Motor neuron (in vitro differentiated cells): ENCODE results near the gene RAB10. TPM values are rescaled to one million over a fixed set of nuclear protein-coding genes. Genes with fewer than 3 reads are reported as not detected.
"Not testable (repeated sequence)": the region's sequence is repeated elsewhere in the genome, so short reads cannot be mapped to it uniquely, and the experiment has no call there.

Source experiments
- ATAC-seq, 8 experiments: fragments of 200-7000 bp; cut with Tn5 transposase; replicated peaks in 6 of 8; 2 replicates each; pipeline ENCODE4 v1.8.0; 2021; ENCODE audit warnings: mild to moderate bottlenecking in 8 of 8, moderate library complexity in 8 of 8
- H3K27ac ChIP-seq, 2 donors: fragments of 250-450 bp; sonication (Bioruptor Pico); 2 replicates each; pipeline ENCODE4 v1.9.0; 2021; ENCODE audit warnings: antibody characterized with exemption in 2 of 2, mild to moderate bottlenecking in 2 of 2, moderate library complexity in 1 of 2
- H3K4me1 ChIP-seq, 2 donors: fragments of 250-450 bp; sonication (Bioruptor Pico); replicated peaks in 1 of 2; 2 replicates each; pipeline ENCODE4 v1.6.1; 2021; ENCODE audit warnings: antibody characterized with exemption in 2 of 2, mild to moderate bottlenecking in 2 of 2, moderate library complexity in 1 of 2
- H3K4me3 ChIP-seq, 5 donors: fragments of 250-450 bp; sonication (Bioruptor Pico); 2 replicates each; pipeline ENCODE4 v1.9.0; 2021; ENCODE audit warnings: antibody characterized with exemption in 5 of 5, mild to moderate bottlenecking in 5 of 5, moderate library complexity in 4 of 5
- WGBS, 10 experiments: fragments of 450-650 bp; shearing (Covaris generic); methylation state at CpG; one replicate each; pipeline ENCODE4 v1.0.0; 2022; 5-methylcytosine and 5-hydroxymethylcytosine counted together
- in situ Hi-C, 9 experiments: fragments of 400-800 bp; cut with MboI; loops; one replicate each; pipeline ENCODE4 v1.15.0; 2021; ENCODE audit warnings: low sequenced_read_pairs in 9 of 9, low pct_unique_long_range_greater_than_20kb in 2 of 9; ENCODE audit not compliant: unreplicated experiment in 9 of 9
- total RNA-seq, 8 experiments: library from RNA; unstranded; fragments of 300-600 nt; gene quantifications; 2 replicates each; pipeline versions ENCODE4 v1.2.3 to v1.2.4, GENCODE V29; 2022

The RAB10 gene
- total RNA-seq, 8 experiments from 2014 or later, result 78.0 to 135 (median 86.2) TPM

GRCh38 chr2:26002632-26003310 is 31.1 kb upstream of the RAB10 start:
- in situ Hi-C loops, result no loop called here
- H3K4me1 ChIP-seq, result no peaks in the 10 kb centered on the region
- peak in 4 of 8 experiments; percentile 35 to 74 (median 54) for ATAC-seq
- no peak overlapping the region for H3K4me3 ChIP-seq
- no peak overlapping the region for H3K27ac ChIP-seq
- 46 to 95% (median 73%) methylated on average over 2 to 7 of the region's 9 CpGs for WGBS, 10 experiments

DNA sequence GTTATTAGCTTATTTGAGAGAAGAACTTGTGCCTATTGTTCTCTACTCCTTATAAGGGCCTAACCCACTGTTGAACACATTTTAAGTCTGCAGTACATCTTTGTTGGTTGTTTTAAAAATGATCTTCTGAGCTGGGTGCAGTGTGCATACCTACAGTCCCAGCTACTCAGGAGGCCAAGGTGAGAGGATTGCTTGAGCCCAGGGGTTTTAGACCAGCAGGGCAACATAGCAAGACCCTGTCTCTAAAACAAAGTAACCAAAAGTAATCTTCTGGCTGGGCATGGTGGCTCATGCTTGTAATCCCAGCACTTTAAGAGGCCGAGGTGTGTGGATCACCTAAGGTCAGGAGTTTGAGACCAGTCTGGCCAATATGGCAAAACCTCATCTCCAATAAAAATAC is 25.8 kb upstream of the RAB10 start:
- H3K4me1 ChIP-seq, result peaks cover 0 to 11% of the 10 kb centered on the region in 2 donors
- H3K27ac ChIP-seq, result no peak overlapping the region
- ATAC-seq, result no peak
- in situ Hi-C loops, result no loop called here
- whole genome bisulfite sequencing, 10 experiments, result 83 to 100% (median 86%) methylated on average over 1 of the region's 1 CpG; no CpG with 5 or more reads in 6 of the 10 experiments
- no peak overlapping the region for H3K4me3 ChIP-seq

- WGBS, 10 experiments, result 15 to 100% (median 49%) methylated on average over 1 to 2 of the region's 2 CpGs; no CpG with 5 or more reads in 6 of the 10 experiments
- peak in 2 of 8 experiments; percentile 73 to 84 for ATAC-seq
Measured at GRCh38 chr2:26008851-26009566, 24.9 kb upstream of the RAB10 start.

DNA sequence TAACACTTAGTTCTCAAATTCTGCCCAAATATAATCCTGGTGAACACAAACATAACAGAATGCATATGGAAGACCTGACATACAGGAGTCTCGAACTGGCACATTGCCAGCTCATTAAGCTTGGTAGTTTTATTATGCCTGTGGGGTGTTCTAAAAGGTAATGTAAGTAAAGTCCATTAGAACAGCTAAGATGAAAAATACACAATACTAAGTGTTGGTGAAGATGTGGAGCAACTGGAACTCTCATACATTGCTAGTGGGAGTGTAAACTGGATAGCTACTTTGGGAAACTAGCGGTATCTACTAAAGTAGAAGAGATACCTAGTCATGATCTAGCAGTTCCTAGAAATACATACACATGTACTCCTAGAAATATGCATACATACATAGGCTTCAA is 24.3 kb upstream of the RAB10 start:
- Histone ChIP-seq H3K4me3 (no peak overlapping the region), H3K4me1 (peaks cover 0 to 11% of the 10 kb centered on the region in 2 donors), H3K27ac (no peak overlapping the region)
- in situ Hi-C loops, result no loop called here
- WGBS, 10 experiments, result 0 to 100% (median 63%) methylated on average over 1 to 2 of the region's 2 CpGs; no CpG with 5 or more reads in 2 of the 10 experiments
- ATAC-seq, result no peak

More at GRCh38 chr2:26008851-26009566, 24.9 kb upstream of the RAB10 start:
- Histone ChIP-seq H3K4me3 (no peak overlapping the region), H3K4me1 (peaks cover 0 to 11% of the 10 kb centered on the region in 2 donors), H3K27ac (no peak overlapping the region)
- in situ Hi-C loops, result no loop called here

- Histone ChIP-seq H3K4me3 (no peak overlapping the region), H3K27ac (no peak overlapping the region), H3K4me1 (peaks cover 0 to 11% of the 10 kb centered on the region in 2 donors)
- ATAC-seq, result no peak
- in situ Hi-C loops, result no loop called here
- WGBS, 10 experiments, result 77 to 100% (median 92%) methylated on average over 1 to 3 of the region's 3 CpGs; no CpG with 5 or more reads in 1 of the 10 experiments
Measured at GRCh38 chr2:26010943-26011342, 22.9 kb upstream of the RAB10 start.

DNA sequence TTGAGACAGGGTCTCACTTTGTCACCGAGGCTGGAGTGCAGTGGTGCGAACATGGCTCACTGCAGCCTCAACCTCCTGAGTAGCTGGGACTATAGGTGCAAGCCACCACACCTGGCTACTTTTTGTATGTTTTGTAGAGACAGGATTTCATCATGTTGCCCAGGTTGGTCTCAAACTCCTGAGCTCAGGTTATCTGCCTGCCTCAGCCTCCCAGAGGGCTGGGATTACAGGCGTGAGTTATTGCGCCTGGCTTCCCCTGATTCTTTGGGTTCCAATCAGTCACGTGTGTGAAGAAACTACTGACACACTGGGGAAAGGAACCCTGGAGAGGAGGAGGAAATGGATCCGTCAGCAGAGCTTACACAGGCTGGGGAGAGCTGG is 22.3 kb upstream of the RAB10 start:
- Histone ChIP-seq H3K4me1 (peaks cover 0 to 11% of the 10 kb centered on the region in 2 donors), H3K27ac (no peak overlapping the region), H3K4me3 (no peak overlapping the region)
- in situ Hi-C loops, result no loop called here
- no peak for ATAC-seq
- WGBS, 10 experiments, result 20 to 100% (median 80%) methylated on average over 1 to 6 of the region's 6 CpGs; no CpG with 5 or more reads in 2 of the 10 experiments

DNA sequence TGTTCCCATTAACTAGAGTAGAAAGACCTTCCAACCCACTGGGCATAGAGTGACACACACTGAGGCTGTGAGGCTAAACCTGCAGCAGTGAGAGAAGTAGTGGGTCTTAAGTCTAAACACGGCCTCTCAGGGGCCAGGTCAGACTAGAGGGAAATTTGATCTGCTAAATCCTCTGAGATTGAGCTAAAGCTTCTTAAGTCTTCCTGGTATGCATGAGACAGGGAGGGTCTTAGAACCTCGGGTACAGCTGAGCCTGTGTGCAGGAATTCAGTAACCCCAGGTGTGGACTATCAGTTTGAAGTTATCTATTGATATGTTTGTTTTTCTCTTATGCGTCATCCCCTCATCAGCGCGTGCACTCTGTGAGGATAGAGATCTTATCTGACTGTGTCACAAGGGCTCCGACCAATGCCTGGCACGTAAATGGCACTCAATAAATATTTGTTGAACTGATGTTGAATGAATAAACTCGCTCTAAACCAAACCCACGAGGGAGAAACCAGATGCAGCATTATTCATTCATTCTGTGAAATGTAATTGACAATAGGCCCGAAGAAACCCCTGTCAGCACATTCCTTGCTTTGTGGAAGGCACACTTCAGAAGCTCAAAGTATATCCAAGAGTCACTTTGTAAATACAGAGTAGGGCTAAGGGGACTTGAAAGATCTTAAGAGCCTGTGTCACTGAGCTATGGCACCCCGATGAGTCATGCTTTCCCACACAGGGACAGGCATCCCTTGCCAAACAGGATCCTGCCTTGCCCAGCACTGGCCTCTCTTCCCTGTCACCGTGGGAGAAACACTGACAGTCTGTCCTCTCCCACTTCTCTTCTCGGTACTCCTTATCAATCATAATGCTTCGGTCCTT is 21.7 kb upstream of the RAB10 start:
- in situ Hi-C loops, result no loop called here
- Histone ChIP-seq H3K27ac (peak overlapping the region in 1 of 2 donors; percentile 19), H3K4me3 (no peak overlapping the region), H3K4me1 (peaks cover 0 to 11% of the 10 kb centered on the region in 2 donors)
- peak; percentile 24 to 97 (median 86) for ATAC-seq
- 0 to 50% (median 29%) methylated on average over 1 to 14 of the region's 14 CpGs for WGBS, 10 experiments

DNA sequence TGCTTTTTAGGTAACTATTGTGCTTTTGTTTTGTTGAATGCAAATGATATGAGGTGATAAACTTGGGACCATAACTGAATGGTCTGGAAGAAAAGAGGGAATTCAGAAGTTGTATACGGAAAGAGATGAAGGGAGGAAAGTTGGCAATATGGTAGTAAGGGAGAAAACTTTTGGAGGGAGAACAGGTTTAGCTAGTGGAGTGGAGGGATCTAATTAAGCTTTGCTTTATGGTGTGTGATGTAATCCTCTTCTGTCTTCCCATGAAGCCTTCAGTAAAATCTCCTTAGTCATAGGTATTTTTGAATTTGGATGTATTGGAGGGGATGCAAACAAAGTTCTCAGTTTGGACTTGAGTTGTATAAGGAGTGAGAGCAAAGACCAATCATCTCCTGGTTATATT is 20.2 kb upstream of the RAB10 start:
- Histone ChIP-seq H3K4me1 (peaks cover 0 to 18% of the 10 kb centered on the region in 2 donors), H3K27ac (no peak overlapping the region), H3K4me3 (no peak overlapping the region)
- in situ Hi-C loops, result no loop called here
- ATAC-seq, result no peak
- 43 to 100% (median 100%) methylated on average over 1 of the region's 1 CpG; no CpG with 5 or more reads in 3 of the 10 experiments for WGBS, 10 experiments

DNA sequence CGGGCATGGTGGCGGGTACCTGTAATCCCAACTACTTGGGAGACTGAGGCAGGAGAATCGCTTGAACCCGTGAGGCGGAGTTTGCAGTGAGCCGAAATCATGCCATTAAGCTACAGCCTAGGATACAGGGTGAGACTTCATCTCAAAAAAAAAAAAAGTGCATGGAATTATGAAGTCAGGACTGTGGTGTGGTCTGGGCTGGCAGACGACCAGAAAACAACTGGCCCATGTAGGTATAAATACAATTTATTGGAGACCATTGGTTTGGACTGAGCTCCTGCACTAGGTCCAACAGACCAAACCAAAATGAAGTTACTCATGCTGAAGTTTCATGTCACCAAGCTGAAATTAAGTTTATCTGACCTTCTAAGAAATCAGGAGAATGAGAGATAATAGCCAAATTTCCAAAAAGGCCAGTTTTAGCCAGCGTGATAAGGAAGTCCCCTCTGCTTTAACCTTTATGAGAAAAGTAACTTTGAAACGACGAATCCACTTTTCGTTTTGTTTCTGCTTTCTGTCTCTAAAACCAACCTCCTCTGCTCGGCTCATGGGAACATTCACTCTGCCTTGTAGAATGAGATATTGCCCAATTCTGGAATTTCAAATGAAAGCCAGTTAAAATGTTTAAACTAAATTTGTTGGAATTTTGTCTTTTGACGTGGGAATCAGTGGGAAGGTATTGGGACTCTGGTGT is 17.7 kb upstream of the RAB10 start:
- no peak overlapping the region for H3K27ac ChIP-seq
- H3K4me3 ChIP-seq, result no peak overlapping the region
- ATAC-seq, result no peak
- peaks cover 0 to 18% of the 10 kb centered on the region in 2 donors for H3K4me1 ChIP-seq
- in situ Hi-C loops, result no loop called here
- WGBS, 10 experiments, result 79 to 100% (median 89%) methylated on average over 1 to 11 of the region's 13 CpGs

- in situ Hi-C loops, H3K4me3 ChIP-seq, ATAC-seq, H3K27ac ChIP-seq: not testable (repeated sequence)
- WGBS, 10 experiments, result 90 to 100% (median 96%) methylated on average over 1 to 4 of the region's 4 CpGs; no CpG with 5 or more reads in 5 of the 10 experiments
- peaks cover 0 to 18% of the 10 kb centered on the region in 2 donors for H3K4me1 ChIP-seq
Measured at GRCh38 chr2:26016706-26017045, 17.2 kb upstream of the RAB10 start.

GRCh38 chr2:26017464-26018183 is 16.3 kb upstream of the RAB10 start:
- H3K4me3 ChIP-seq, result no peak overlapping the region
- in situ Hi-C loops, result no loop called here
- peaks cover 0 to 9% of the 10 kb centered on the region in 2 donors for H3K4me1 ChIP-seq
- H3K27ac ChIP-seq, result peak overlapping the region in 1 of 2 donors; percentile 6
- ATAC-seq, result no peak
- 64 to 100% (median 95%) methylated on average over 1 to 4 of the region's 5 CpGs; no CpG with 5 or more reads in 3 of the 10 experiments for WGBS, 10 experiments
